ENCODE results near the gene IQSEC2. TPM values are rescaled to one million over a fixed set of nuclear protein-coding genes. Genes with fewer than 3 reads are reported as not detected.

Gene IQSEC2
- total and polyA plus RNA-seq, 2 of the 4 experiments (the other 2 are of a cell fraction), result 2.5 to 11.4 TPM

GRCh38 chrX:53318766-53319353, 37.5 kb upstream of the IQSEC2 start (continued):
- TF ChIP-seq, protein P1, sequence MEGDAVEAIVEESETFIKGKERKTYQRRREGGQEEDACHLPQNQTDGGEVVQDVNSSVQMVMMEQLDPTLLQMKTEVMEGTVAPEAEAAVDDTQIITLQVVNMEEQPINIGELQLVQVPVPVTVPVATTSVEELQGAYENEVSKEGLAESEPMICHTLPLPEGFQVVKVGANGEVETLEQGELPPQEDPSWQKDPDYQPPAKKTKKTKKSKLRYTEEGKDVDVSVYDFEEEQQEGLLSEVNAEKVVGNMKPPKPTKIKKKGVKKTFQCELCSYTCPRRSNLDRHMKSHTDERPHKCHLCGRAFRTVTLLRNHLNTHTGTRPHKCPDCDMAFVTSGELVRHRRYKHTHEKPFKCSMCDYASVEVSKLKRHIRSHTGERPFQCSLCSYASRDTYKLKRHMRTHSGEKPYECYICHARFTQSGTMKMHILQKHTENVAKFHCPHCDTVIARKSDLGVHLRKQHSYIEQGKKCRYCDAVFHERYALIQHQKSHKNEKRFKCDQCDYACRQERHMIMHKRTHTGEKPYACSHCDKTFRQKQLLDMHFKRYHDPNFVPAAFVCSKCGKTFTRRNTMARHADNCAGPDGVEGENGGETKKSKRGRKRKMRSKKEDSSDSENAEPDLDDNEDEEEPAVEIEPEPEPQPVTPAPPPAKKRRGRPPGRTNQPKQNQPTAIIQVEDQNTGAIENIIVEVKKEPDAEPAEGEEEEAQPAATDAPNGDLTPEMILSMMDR (conservative IDR thresholded peaks at IDR 0.05; ENCODE audit: low read depth, low read length), result no peak

- DNase-seq (peak; percentile 43), ATAC-seq (ENCODE audit: low read depth) (peak; percentile 70)
- Histone ChIP-seq H4K91ac (ENCODE audit: insufficient read depth, low read depth, low read length) (no peak overlapping the region), H3K4me1 (ENCODE audit: control insufficient read depth, insufficient read depth, low read length) (peaks cover 3% of the 10 kb centered on the region), H2AK5ac (ENCODE audit: low read depth, low read length) (no peak overlapping the region), H2BK15ac (ENCODE audit: low read depth, low read length) (no peak overlapping the region), H3K14ac (replicated peaks; ENCODE audit: low read depth, low read length) (no peak overlapping the region), H3K4me2 (ENCODE audit: low read depth, low read length) (no peak overlapping the region), H3K36me3 (ENCODE audit: control insufficient read depth, insufficient read depth, low read length) (no peaks in the 10 kb centered on the region), H2BK120ac (ENCODE audit: low read depth, low read length) (no peak overlapping the region), H3K18ac (ENCODE audit: low read depth, low read length) (no peak overlapping the region), H3K9me3 (ENCODE audit: control insufficient read depth, insufficient read depth, low read length) (no peaks in the 10 kb centered on the region), H3K9me1 (ENCODE audit: insufficient read depth, low read length) (0 out of 2 replicates have a peak, but pooled peaks cover 3% of the 10 kb centered on the region), H2AK9ac (replicated peaks; ENCODE audit: low read depth, low read length, poor library complexity) (no peak overlapping the region), H2BK20ac (ENCODE audit: low read depth, low read length) (no peak overlapping the region), H4K20me1 (ENCODE audit: insufficient read depth, low read length) (0 out of 2 replicates have a peak, but pooled peaks cover 3% of the 10 kb centered on the region), H4K5ac (ENCODE audit: low read depth, low read length) (no peak overlapping the region), H3K27ac (ENCODE audit: insufficient read depth, low read length) (no peak overlapping the region), H3K4ac (ENCODE audit: low read depth, low read length) (no peak overlapping the region), H2AFZ (replicated peaks; ENCODE audit: low read length, poor library complexity) (peak overlapping the region; percentile 6), H2BK5ac (ENCODE audit: low read depth, low read length, poor library complexity, severe bottlenecking) (no peak overlapping the region), H3K27me3 (ENCODE audit: control insufficient read depth, insufficient read depth, low read length) (peaks cover 45% of the 10 kb centered on the region), H3K23ac (ENCODE audit: low read depth, low read length) (no peak overlapping the region), H3K9ac (ENCODE audit: low read depth, low read length) (no peak overlapping the region), H3K79me1 (ENCODE audit: low read depth in 1 of 2, low read length in 2 of 2) (no peaks in the 10 kb centered on the region), H3K4me3 (ENCODE audit: insufficient read depth, low read depth, low read length) (no peak overlapping the region), H3K56ac (ENCODE audit: extremely low read depth, insufficient read depth, low read length) (no peak overlapping the region), H4K8ac (ENCODE audit: low read depth in 2 of 2, low read length in 2 of 2) (no peak overlapping the region)
- 0% methylated on average over 1 of the region's 10 CpGs; no CpG with 5 or more reads in 1 of the 2 experiments for WGBS, 2 experiments (ENCODE audit: extremely low coverage in 2 of 2, insufficient read length in 1 of 2)
- POLR2A ChIA-PET (ENCODE audit: unreplicated experiment), result no interaction called here
- dilution Hi-C loops (cut with HindIII; ENCODE audit: low sequenced_read_pairs, unreplicated experiment) (no loop called here), intact Hi-C loops (cut with micrococcal nuclease) (loop anchor here (1.0 kb wide), 1 partner anchor 119 kb away; no protein-coding TSS in a partner anchor), in situ Hi-C loops (cut with MboI; ENCODE audit: low sequenced_read_pairs) (no loop called here)
- CTCF ChIA-PET, result interaction anchor here (0.5 to 1.1 kb wide), 9 partner anchors 9 to 166 kb away, joined by 3 to 8 read pairs (median 4); no protein-coding TSS in a partner anchor
- TF ChIP-seq SMC3 (IDR thresholded peaks at IDR 0.05; ENCODE audit: low read depth, low read length) (peak; percentile 76), POLR2A (IDR thresholded peaks at IDR 0.05; ENCODE audit: low read depth, low read length) (no peak), RAD21 (IDR thresholded peaks at IDR 0.05; ENCODE audit: low read length) (peak; percentile 68), CEBPB (IDR thresholded peaks at IDR 0.05; ENCODE audit: low read depth, low read length) (no peak), BHLHE40 (IDR thresholded peaks at IDR 0.05; ENCODE audit: low read depth, low read length) (no peak), MXI1 (IDR thresholded peaks at IDR 0.05; ENCODE audit: borderline replicate concordance, low read depth, low read length) (no peak)
- TF ChIP-seq, protein P1 (conservative IDR thresholded peaks at IDR 0.05; ENCODE audit: low read depth, low read length), result peak; percentile 76
- no TSS peak for BruUV-seq (replicated peaks)
Observed at GRCh38 chrX:53317365-53318069, 36.1 kb upstream of the IQSEC2 start.
